Measurements from ENCODE around the gene SIRPA.
A peak's percentile ranks its signal among the peaks of the same experiment; 100 is the strongest.

The SIRPA gene

DNA sequence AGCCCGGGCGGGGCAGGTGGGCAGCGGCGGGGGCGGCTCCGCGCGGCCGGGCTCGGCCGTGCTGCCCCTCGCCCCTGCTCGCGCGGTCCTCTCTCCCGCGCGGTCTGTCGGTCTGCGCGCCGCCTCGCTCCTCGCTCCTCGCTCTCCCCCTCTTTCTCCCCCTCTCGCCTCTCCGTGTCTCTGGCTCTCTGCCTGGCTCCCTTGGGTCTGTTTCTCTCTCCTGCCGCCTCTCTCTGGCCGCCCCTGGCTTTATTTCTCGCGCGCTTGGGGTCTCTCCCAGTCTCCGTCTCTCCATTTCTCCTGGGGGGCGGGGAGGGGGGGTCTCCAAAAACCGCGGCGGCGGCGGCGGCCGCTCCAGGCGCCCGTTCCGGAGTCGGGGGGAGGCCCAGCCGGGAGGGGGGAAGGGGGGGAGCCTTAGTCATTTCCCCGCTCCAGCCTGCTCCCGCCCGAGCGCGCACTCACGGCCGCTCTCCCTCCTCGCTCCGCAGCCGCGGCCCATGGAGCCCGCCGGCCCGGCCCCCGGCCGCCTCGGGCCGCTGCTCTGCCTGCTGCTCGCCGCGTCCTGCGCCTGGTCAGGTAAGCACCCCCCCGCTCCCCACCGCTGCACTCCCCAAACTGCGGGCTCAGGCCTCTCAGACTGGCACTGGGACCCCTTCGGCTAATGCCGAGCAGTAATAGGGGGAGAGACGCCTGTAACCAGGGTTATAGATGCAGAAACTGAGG is at the start of gene SIRPA:
Gene SIRPA, plus strand, starts transcription at position 457 of the 723 bp plus-strand sequence. Its CDS starts 41 bp downstream, at position 498.
- DNase-seq, result peak; percentile 35 to 55

DNA sequence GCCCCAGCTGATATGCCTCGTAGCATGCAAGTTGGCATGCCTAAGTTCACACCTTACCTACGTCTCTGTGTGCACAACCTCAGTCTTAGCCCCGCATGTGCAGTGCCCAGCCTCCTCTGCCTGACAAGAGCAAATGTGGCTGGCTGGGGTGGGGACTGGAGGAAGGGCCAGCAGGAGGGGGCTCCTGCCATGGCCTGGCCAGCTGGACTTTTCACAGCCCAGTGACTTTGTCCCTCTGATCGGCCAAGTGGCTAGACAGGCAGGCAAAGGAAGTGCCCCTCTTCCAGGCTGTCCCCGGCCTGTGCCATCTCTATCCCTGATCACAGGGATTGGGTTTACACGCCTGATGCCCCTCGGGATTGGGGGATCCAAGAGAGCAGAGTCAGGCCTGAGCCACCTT is 49.5 kb upstream of the SIRPA start:
- DNase-seq, result no peak

DNA sequence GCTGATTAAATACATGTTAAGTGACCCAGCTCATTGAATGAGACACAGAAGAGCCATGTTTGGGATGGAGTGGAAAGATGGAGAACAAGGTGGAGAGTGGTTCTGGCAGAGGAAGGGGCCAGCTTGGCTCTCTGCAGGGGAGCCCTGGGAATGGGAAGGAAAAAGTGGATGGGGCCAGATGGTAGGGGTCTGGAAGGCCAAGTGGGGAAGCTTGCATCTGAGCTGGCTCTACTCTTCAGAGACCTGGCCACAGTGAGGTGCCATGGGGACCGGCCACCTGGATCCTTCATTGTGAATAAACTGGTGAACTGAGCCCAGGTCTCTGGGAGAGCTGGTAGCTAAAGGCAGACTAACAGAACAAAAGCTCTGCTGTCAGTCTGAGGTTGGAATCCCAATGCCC is 48.9 kb upstream of the SIRPA start:
- no peak for DNase-seq

DNA sequence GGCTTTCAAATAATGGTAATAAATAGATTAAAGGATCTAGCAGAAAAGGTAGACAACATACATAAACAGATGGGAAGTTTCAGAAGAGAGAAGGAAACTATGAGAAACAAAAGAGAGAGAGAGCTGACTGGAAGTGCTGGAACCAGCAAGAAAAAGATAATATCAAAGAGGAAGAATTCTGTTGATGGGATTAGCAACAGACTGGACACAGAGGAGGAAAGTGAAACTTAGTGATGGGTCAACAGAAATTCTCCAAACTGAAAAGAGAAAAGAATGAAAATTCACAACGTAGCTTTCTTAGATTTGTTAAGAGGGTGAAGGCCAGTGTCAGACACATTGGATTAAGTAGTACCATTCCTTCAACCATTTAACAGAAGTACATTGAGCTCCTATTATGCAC is 48.3 kb upstream of the SIRPA start:
- no peak for DNase-seq

DNA sequence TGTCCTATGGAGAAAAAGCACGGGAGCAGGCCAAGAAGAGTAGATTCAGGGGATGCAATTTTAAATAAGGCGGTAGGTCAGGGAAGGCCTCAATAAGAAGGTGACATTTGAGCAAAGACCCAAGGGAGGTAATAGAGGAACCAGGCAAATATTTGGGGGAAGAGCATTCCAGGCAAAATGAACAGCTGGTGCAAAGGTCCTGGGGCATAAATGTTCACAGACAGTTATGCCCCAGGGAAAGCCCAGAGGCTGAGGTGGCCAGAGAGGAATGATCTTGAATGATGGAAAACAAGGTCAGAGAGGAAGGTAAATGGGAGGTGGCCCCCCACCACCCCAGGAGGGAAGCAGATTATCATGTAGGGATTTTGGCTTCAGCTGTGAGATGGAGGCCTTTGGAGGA is 47.4 kb upstream of the SIRPA start:
- DNase-seq, result no peak

DNA sequence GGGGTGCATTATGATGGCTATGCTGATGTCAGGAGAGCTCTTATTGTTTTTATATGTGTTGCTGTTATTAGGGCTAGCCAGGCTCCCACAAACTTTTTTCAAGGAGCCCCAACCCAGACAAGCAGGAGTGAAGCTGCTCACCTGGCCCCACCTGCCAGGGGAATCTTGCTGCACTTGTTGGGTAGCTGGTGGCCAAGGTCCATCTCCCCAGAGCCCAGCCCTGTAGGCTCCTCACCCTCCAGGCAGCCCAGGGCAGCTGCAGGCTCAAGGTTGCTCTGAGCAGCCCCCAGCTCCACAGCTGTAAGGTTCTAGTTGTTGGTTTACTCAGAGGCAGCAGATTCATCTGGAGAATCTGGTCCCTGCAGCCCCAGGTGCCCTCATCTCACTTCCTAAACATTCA is 46.8 kb upstream of the SIRPA start:
- no peak for DNase-seq

- no peak for DNase-seq
These were observed 43.8 kb upstream of the SIRPA start for GRCh38 chr20:1851396-1851795.

- no peak for DNase-seq
These were observed 41.7 kb upstream of the SIRPA start for GRCh38 chr20:1853473-1853872.

GRCh38 chr20:1854246-1854645 is 41.0 kb upstream of the SIRPA start:
- no peak for DNase-seq

- no peak for DNase-seq
These were observed 40.1 kb upstream of the SIRPA start for GRCh38 chr20:1855109-1855508.

DNA sequence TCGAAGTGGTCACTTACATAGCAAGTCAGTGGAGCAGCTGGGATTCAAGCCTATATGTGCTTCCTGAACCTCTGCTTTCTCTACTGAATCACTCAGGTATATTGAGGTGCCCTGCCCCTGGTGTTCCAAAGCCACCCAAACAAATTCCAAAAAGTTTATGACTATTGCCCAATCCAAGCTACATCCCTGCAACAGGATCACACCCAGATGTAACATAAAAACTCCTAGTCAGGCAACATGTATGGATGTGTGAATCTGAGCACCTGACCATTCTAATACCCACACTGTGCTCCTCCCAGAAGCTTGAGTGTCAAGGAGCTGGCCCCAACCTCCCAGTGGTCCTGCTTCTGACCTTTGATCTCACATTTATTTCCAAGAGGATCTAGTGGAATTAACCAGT is 39.5 kb upstream of the SIRPA start:
- DNase-seq, result no peak

GRCh38 chr20:1856424-1856823 is 38.8 kb upstream of the SIRPA start:
- no peak for DNase-seq

GRCh38 chr20:1857466-1857865 is 37.7 kb upstream of the SIRPA start:
- peak; percentile 39 to 57 for DNase-seq

DNA sequence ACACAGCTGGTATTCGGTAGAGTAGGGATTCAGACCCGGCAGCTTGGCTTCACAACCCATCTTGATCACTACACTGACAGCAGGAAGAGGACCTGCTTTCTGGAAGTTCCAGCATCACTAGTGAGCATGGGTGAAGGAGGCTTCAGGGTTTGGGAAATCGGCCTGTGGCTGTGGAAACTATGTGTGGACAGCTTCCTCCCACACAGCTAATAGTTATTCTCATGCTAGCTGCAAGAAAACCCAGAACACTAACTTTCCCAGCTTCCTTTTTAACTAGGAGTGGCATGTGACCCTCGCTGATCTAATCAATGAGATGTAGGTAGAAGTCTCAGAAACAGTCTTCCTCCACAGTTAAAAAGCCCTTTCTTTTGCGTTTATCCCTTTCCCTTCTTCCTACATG is 36.3 kb upstream of the SIRPA start:
- DNase-seq, result peak; percentile 52 to 56

- no peak for DNase-seq
These were observed 34.8 kb upstream of the SIRPA start for GRCh38 chr20:1860446-1860845.

DNA sequence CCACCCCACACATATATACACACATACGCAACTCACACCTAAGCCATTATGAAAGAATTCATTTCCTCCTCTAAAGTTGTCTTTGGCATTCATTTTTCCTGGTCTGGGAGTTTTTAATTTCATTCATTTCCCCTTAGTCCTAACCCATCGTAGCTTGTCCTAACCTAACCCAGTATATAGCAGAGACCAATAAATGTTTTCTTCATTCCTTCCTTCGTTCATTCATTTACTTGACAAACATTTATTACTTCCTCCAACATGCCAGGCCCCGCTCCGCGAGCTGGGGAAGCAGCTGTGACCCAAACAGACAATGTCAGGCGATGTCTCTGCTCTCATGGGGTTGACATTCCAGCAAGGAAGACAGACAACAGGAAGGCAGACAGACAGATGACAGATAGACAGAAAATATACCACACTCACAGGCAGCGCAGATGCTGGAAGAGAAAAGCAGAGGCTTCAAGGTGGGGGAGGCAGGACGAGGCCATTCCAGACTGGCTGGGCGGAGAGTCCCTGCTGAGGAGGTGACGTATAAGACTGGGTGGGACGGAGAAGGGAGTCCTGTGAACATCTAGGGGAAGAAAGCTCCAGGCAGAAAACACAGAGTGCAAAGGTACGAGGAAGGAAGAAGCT is 33.7 kb upstream of the SIRPA start:
- DNase-seq, result no peak

- DNase-seq, result no peak
These were observed 33.1 kb upstream of the SIRPA start for GRCh38 chr20:1861996-1862662.

GRCh38 chr20:1862663-1863053 is 32.5 kb upstream of the SIRPA start:
- DNase-seq, result no peak

DNA sequence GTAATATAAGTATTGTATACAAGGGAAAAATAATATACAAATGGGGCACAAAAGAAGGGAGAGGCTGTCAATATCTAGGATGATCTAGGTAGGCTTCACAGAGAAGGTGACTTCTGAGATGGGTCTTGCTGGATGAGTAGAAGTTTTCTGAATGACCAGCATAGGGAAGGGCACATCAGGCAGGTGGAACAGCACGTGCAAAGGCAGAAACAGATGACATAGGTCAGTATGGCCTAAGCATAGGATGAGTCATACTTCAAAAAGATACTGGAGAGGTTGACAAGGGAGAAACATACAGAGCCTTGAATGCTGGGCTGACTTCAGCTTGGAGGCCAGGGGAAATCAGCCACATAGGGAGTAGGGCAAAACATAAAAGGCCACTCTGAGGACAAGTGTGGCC is 31.9 kb upstream of the SIRPA start:
- no peak for DNase-seq

GRCh38 chr20:1866834-1867233 is 28.4 kb upstream of the SIRPA start:
- no peak for DNase-seq

DNA sequence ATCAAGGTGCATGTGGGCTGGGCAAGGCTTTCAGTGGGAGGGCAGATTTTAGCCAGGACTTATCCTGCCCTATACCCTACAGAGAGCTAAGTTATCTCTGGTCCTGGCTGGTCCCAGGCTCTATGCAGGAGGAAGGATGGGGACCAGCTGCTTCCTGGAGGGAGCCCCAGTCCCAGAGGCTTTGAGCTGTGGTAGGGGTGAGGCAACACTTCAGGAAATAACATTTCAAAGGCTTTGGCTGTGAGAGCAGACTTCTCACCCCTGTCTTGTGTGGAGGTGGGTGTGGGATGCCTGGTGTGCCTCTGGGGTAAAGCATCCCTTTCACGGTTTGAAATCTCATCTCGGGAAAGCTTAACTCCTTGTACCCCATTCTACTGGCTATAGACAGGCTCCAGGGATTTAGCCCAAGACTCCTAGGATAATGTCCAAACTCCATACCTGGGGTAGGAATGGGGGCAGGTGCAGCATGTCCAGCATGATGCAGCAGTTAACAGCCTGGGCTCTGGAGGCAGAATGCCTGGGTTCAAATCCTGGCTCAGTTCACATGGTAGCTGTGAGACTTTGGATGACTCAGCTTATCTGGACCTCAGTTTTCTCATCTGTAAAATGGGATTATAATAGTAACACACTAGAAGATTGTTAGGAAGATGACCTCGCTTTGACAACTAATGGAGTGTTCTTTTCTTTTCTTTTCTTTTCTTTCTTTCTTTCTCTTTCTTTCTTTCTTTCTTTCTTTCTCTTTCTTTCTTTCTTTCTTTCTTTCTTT is 27.5 kb upstream of the SIRPA start:
- peak; percentile 43 to 65 for DNase-seq

DNA sequence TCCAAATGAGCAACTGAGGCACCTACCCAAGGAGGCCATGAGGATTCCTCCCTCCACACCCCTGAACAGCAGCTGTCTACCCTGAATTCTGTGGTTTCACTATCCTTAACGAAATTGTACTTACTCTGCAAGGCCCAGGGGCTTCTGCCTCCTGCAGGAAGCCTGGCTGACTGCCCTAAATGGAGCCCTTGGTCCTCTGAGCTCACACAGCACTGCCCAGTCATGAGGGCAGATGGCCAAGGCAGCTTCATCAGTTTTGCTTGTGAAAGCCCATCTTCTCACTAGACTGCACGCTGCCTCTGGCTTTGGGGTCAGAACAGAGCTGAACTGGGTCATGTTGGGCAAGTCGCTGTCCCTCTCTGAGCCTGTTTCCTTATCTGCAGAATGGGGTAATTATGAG is 26.4 kb upstream of the SIRPA start:
- no peak for DNase-seq

DNA sequence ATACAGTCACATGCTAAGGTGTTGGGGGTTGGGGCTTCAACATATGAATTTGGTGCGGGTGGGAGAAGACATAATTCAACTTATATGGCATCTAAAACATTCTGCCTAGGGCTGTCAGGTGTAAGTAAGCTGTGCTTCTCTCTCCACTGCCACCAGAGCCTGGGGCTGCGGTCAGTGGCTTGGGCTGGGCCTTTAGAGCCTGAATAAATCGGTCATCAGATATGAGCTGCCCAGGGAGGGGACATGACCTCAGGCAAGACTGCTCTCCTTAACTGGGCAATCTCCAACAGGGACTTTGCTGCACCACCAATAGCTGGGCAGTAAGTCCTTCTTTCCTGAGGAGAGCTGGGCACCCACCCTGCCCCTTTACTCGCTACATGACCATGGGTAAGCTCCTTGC is 24.9 kb upstream of the SIRPA start:
- no peak for DNase-seq
